Upper lobe of left lung (tissue), 6 donors: ENCODE data around the gene MED19. TPM values are rescaled to one million over a fixed set of nuclear protein-coding genes. Genes with fewer than 3 reads are reported as not detected.

Source experiments
- ATAC-seq, 2 donors: fragments of 200-7000 bp; cut with Tn5 transposase; one replicate each; pipeline ENCODE4 v1.9.1; 2022; ENCODE audit warnings: mild to moderate bottlenecking in 2 of 2, moderate library complexity in 2 of 2; ENCODE audit not compliant: low FRiP score in 2 of 2
- DNase-seq, 2 donors: peaks; one replicate each; pipeline ENCODE4 v3.0.0-alpha.2; 2019 to 2020
- H3K27ac ChIP-seq, 4 donors: fragments of 200-600 bp; sonication (generic); one replicate each; pipeline ENCODE4 v1.5.1; 2016 to 2019
- H3K27me3 ChIP-seq, 4 donors: fragments of 200-600 bp; sonication (generic); one replicate each; pipeline ENCODE4 v1.5.1; 2017 to 2019
- H3K36me3 ChIP-seq, 4 donors: fragments of 200-600 bp; sonication (generic); one replicate each; pipeline ENCODE4 v1.5.1; 2016 to 2019
- H3K4me1 ChIP-seq, 4 donors: fragments of 200-600 bp; sonication (generic); one replicate each; pipeline ENCODE4 v1.5.1; 2018 to 2019
- H3K4me3 ChIP-seq, 4 donors: fragments of 200-600 bp; sonication (generic); one replicate each; pipeline ENCODE4 v1.5.1; 2017 to 2019; ENCODE audit warnings: mild to moderate bottlenecking in 2 of 4, moderate library complexity in 1 of 4
- H3K9me3 ChIP-seq, 4 donors: fragments of 200-600 bp; sonication (generic); one replicate each; pipeline ENCODE4 v1.5.1; 2018 to 2019
- CTCF ChIP-seq, 6 experiments: fragments of 450-650 bp in 4 of 6; fragments of 200-600 bp in 2 of 6; sonication (generic) in 2 of 6; IDR thresholded peaks; one replicate each; pipeline ENCODE4 v1.5.1; 2016 to 2019; ENCODE audit warnings: antibody characterized with exemption in 6 of 6
- EP300 ChIP-seq, 4 donors: sonication (generic); formaldehyde crosslinking; IDR thresholded peaks; one replicate each; pipeline ENCODE4 v1.5.1; 2017; ENCODE audit warnings: antibody characterized with exemption in 4 of 4, control low read depth in 2 of 4
- POLR2A ChIP-seq, 4 donors: fragments of 450-650 bp; IDR thresholded peaks; one replicate each; pipeline ENCODE4 v1.5.1; 2016 to 2017; ENCODE audit warnings: antibody characterized with exemption in 4 of 4, mild to moderate bottlenecking in 2 of 4
- POLR2AphosphoS5 ChIP-seq, 2 donors: sonication (generic); formaldehyde crosslinking; IDR thresholded peaks; one replicate each; pipeline ENCODE4 v1.5.1; 2017; ENCODE audit warnings: antibody characterized with exemption in 2 of 2
- WGBS, 2 donors: methylation state at CpG; one replicate each; pipeline ENCODE4 v1.1.5; 2017 to 2018; 5-methylcytosine and 5-hydroxymethylcytosine counted together
- small RNA-seq, 4 donors: library from RNA; depleted of rRNA; stranded (forward); fragments of <200 nt; gene quantifications; one replicate each; pipeline ENCODE3, GENCODE V24; 2016
- total RNA-seq, 6 donors: library from RNA; depleted of rRNA in 4 of 6; stranded (reverse); fragments of >200 nt in 4 of 6; gene quantifications; one replicate each; pipeline versions ENCODE4 v1.1.0 to v1.2.1, GENCODE V29; 2016 to 2021
- donor health status: DM: no; HTN: no; CAD: no; lungs with moderate emphysema.
- donor health status: DM: no; HTN: yes; CAD: no; lungs with severe emphysema.

Gene MED19
- total RNA-seq, 6 donors from 2014 or later = 7.4 to 14.9 (median 13.5) TPM

GRCh38 chr11:57659669-57660068 is 52.3 kb downstream of the MED19 start:
- ATAC-seq = no peak
- no peaks in the 10 kb centered on the region for H3K9me3 ChIP-seq
- H3K36me3 ChIP-seq = peaks cover 23 to 38% (median 30%) of the 10 kb centered on the region in 4 donors
- H3K4me1 ChIP-seq = peaks cover 9 to 31% (median 12%) of the 10 kb centered on the region in 4 donors
- TF ChIP-seq CTCF (IDR thresholded peaks at IDR 0.05) (no peak), POLR2AphosphoS5 (IDR thresholded peaks at IDR 0.05) (no peak), POLR2A (IDR thresholded peaks at IDR 0.05) (no peak), EP300 (IDR thresholded peaks at IDR 0.05) (no peak)
- no peak overlapping the region for H3K4me3 ChIP-seq
- no peak for DNase-seq
- WGBS, 2 donors = 93 to 96% methylated on average over 12 to 14 of the region's 14 CpGs
- H3K27me3 ChIP-seq = no peaks in the 10 kb centered on the region
- no peak overlapping the region for H3K27ac ChIP-seq

GRCh38 chr11:57658023-57658361 is 54.0 kb downstream of the MED19 start:
- peak overlapping the region; percentile 76 to 88 (median 82) for H3K27ac ChIP-seq
- peaks cover 9 to 36% (median 12%) of the 10 kb centered on the region in 4 donors for H3K4me1 ChIP-seq
- TF ChIP-seq EP300 (IDR thresholded peaks at IDR 0.05) (no peak), POLR2AphosphoS5 (IDR thresholded peaks at IDR 0.05) (no peak), CTCF (IDR thresholded peaks at IDR 0.05) (no peak), POLR2A (IDR thresholded peaks at IDR 0.05) (no peak)
- WGBS, 2 donors = 0 to 1% methylated on average over 8 of the region's 8 CpGs
- no peak for ATAC-seq
- DNase-seq = no peak
- peaks cover 23 to 38% (median 30%) of the 10 kb centered on the region in 4 donors for H3K36me3 ChIP-seq
- H3K27me3 ChIP-seq = no peaks in the 10 kb centered on the region
- no peaks in the 10 kb centered on the region for H3K9me3 ChIP-seq
- peak overlapping the region; percentile 61 to 77 (median 65) for H3K4me3 ChIP-seq

GRCh38 chr11:57657194-57658022 is 54.6 kb downstream of the MED19 start, which contains the start of gene CLP1:
TSS of gene CLP1 (plus strand) at chr11:57657762. CDS start at chr11:57659477, 1,715 bp downstream.
- peaks cover 9 to 41% (median 12%) of the 10 kb centered on the region in 4 donors for H3K4me1 ChIP-seq
- H3K27ac ChIP-seq = peak within 1 kb of the TSS; percentile 77 to 88 (median 85)
- DNase-seq (peak; percentile 99 to 100), ATAC-seq (peak; percentile 99)
- no peaks in the 10 kb centered on the region for H3K27me3 ChIP-seq
- peak within 1 kb of the TSS; percentile 61 to 77 (median 65) for H3K4me3 ChIP-seq
- WGBS, 2 donors = 0 to 1% methylated on average over 20 to 45 of the region's 45 CpGs
- peak in 1 of 4 donors; percentile 1 for TF ChIP-seq EP300 (IDR thresholded peaks at IDR 0.05)
- TF ChIP-seq POLR2A (IDR thresholded peaks at IDR 0.05) = peak in 3 of 4 donors; percentile 39 to 88 (median 40)
- TF ChIP-seq POLR2AphosphoS5 (IDR thresholded peaks at IDR 0.05) = peak; percentile 92 to 94
- TF ChIP-seq CTCF (IDR thresholded peaks at IDR 0.05) = peak in 2 of 6 experiments; percentile 22 to 33
- no peaks in the 10 kb centered on the region for H3K9me3 ChIP-seq
- H3K36me3 ChIP-seq = peaks cover 23 to 33% (median 27%) of the 10 kb centered on the region in 4 donors

- H3K36me3 ChIP-seq = peaks cover 20 to 27% (median 24%) of the 10 kb centered on the region in 4 donors
- ATAC-seq = no peak
- no peak for DNase-seq
- TF ChIP-seq POLR2A (IDR thresholded peaks at IDR 0.05) = no peak
- TF ChIP-seq EP300 (IDR thresholded peaks at IDR 0.05) = no peak
- no peak for TF ChIP-seq CTCF (IDR thresholded peaks at IDR 0.05)
- TF ChIP-seq POLR2AphosphoS5 (IDR thresholded peaks at IDR 0.05) = no peak
- 21 to 25% methylated on average over 5 of the region's 5 CpGs for WGBS, 2 donors
- no peaks in the 10 kb centered on the region for H3K9me3 ChIP-seq
- H3K27me3 ChIP-seq = no peaks in the 10 kb centered on the region
- peaks cover 9 to 43% (median 12%) of the 10 kb centered on the region in 4 donors for H3K4me1 ChIP-seq
- H3K27ac ChIP-seq = peak overlapping the region; percentile 77 to 88 (median 85)
- peak overlapping the region in 3 of 4 donors; percentile 61 to 77 (median 68) for H3K4me3 ChIP-seq
Measured at GRCh38 chr11:57656885-57657193, 55.2 kb downstream of the MED19 start.

Small RNA genes lying within 50 kb of the gene (small RNA-seq; reads per million reads assigned to genes)
- 0 reads per million in 4 donors for gene TMX2-CTNND1

Other genes starting within 250 kb of the MED19 start
- gene SLC43A1, start 196.5 kb downstream of the MED19 start, total RNA-seq = 10 to 100 TPM in 5 of 6 donors, 1 to 10 TPM in 1; 7.1 to 72.3 (median 13.9) TPM
- 10 to 100 TPM in 5 of 6 donors, 1 to 10 TPM in 1; 7.3 to 62.2 (median 26.8) TPM for gene TIMM10, start 181.5 kb downstream of the MED19 start, total RNA-seq
- gene SMTNL1, start 174.6 kb downstream of the MED19 start, total RNA-seq = not detected
- 100 to 1,000 TPM in 1 of 6 donors, 10 to 100 TPM in 5; 39.8 to 142 (median 80.9) TPM for gene UBE2L6, start 144.5 kb downstream of the MED19 start, total RNA-seq
- gene SERPING1, start 114.5 kb downstream of the MED19 start, total RNA-seq = 100 to 1,000 TPM; 306 to 573 (median 469) TPM
- 1 to 10 TPM in 5 of 6 donors, under 1 TPM in 1; 0.91 to 8.4 (median 3.5) TPM for gene YPEL4, start 62.3 kb downstream of the MED19 start, total RNA-seq
- gene CLP1, start 54.5 kb downstream of the MED19 start, total RNA-seq = 10 to 100 TPM; 10.5 to 16.9 (median 13.4) TPM
- gene ZDHHC5, start 44.1 kb downstream of the MED19 start, total RNA-seq = 10 to 100 TPM; 45.1 to 81.9 (median 58.7) TPM
- gene TMX2, start 378 bp upstream of the MED19 start, total RNA-seq = 10 to 100 TPM; 16.2 to 67.3 (median 53.1) TPM
- 100 to 1,000 TPM in 5 of 6 donors, 10 to 100 TPM in 1; 56.6 to 138 (median 120) TPM for gene SELENOH, start 29.3 kb upstream of the MED19 start, total RNA-seq
- not detected for gene BTBD18, start 39.6 kb upstream of the MED19 start, total RNA-seq
- gene CTNND1, start 49.6 kb upstream of the MED19 start, total RNA-seq = 100 to 1,000 TPM; 136 to 232 (median 214) TPM